Lower lobe of right lung (tissue), 2 donors: ENCODE measurements around the gene CACNB1. TPM values are rescaled to one million over a fixed set of nuclear protein-coding genes. Genes with fewer than 3 reads are reported as not detected.

Source experiments
- ATAC-seq, 2 donors: fragments of 200-7000 bp; cut with Tn5 transposase; one replicate each; pipeline ENCODE4 v1.9.1; 2020 to 2022; ENCODE audit warnings: mild to moderate bottlenecking in 2 of 2, moderate library complexity in 2 of 2
- DNase-seq: peaks from one replicate; pipeline ENCODE4 v3.0.0-alpha.2; 2020
- H3K27ac ChIP-seq: fragments of 200-600 bp; one replicate; pipeline ENCODE4 v1.8.0; 2022
- H3K27me3 ChIP-seq: fragments of 200-600 bp; one replicate; pipeline ENCODE4 v1.8.0; 2022; ENCODE audit warnings: low read depth
- H3K36me3 ChIP-seq: fragments of 200-600 bp; one replicate; pipeline ENCODE4 v1.8.0; 2022; ENCODE audit warnings: mild to moderate bottlenecking
- H3K4me1 ChIP-seq: fragments of 200-600 bp; one replicate; pipeline ENCODE4 v1.8.0; 2022
- H3K4me3 ChIP-seq: fragments of 200-600 bp; one replicate; pipeline ENCODE4 v1.8.0; 2022; ENCODE audit warnings: mild to moderate bottlenecking
- H3K9me3 ChIP-seq: fragments of 200-600 bp; one replicate; pipeline ENCODE4 v1.8.0; 2022
- CTCF ChIP-seq: fragments of 200-600 bp; IDR thresholded peaks from one replicate; pipeline ENCODE4 v1.8.0; 2022; ENCODE audit warnings: antibody characterized with exemption, mild to moderate bottlenecking
- intact Hi-C: fragments of 100-400 bp; cut with DNase I; formaldehyde crosslinking; loops from one replicate; pipeline ENCODE4 v1.11.0; 2022
- total RNA-seq: library from RNA; stranded (reverse); fragmentation: NEBNext Ultra II Directional; extraction: Animal tissue kit (Norgen Biotek cat#: 25700); gene quantifications from one replicate; pipeline ENCODE4 v1.2.1, GENCODE V29; 2021
- donor health status: DM: no; HTN: yes; CAD: no; lungs with severe emphysema.

CACNB1 gene
- total RNA-seq, 1 donor from 2014 or later: 21.3 TPM

- H3K9me3 ChIP-seq: no peaks in the 10 kb centered on the region
- H3K4me1 ChIP-seq: peaks cover 17% of the 10 kb centered on the region
- H3K27ac ChIP-seq: no peak overlapping the region
- intact Hi-C loops: no loop called here
- H3K4me3 ChIP-seq: no peak overlapping the region
- DNase-seq: no peak
- TF ChIP-seq CTCF: no peak
- H3K27me3 ChIP-seq: peaks cover 13% of the 10 kb centered on the region
- no peaks in the 10 kb centered on the region for H3K36me3 ChIP-seq
- no peak for ATAC-seq
Observed at GRCh38 chr17:39240631-39241030, 43.2 kb upstream of the CACNB1 start.

- H3K27me3 ChIP-seq: peaks cover 15% of the 10 kb centered on the region
- peak; percentile 72 for DNase-seq
- no peak overlapping the region for H3K4me3 ChIP-seq
- no peak overlapping the region for H3K27ac ChIP-seq
- peaks cover 17% of the 10 kb centered on the region for H3K4me1 ChIP-seq
- peak; percentile 55 for TF ChIP-seq CTCF
- intact Hi-C loops: no loop called here
- no peaks in the 10 kb centered on the region for H3K9me3 ChIP-seq
- no peaks in the 10 kb centered on the region for H3K36me3 ChIP-seq
- peak; percentile 73 to 80 for ATAC-seq
Observed at GRCh38 chr17:39239640-39240314, 42.3 kb upstream of the CACNB1 start.

GRCh38 chr17:39238311-39238972 is 41.0 kb upstream of the CACNB1 start:
- intact Hi-C loops: no loop called here
- TF ChIP-seq CTCF: no peak
- Histone ChIP-seq H3K9me3 (no peaks in the 10 kb centered on the region), H3K36me3 (no peaks in the 10 kb centered on the region), H3K27me3 (peaks cover 18% of the 10 kb centered on the region), H3K4me3 (no peak overlapping the region), H3K27ac (peak overlapping the region; percentile 31), H3K4me1 (peaks cover 11% of the 10 kb centered on the region)
- DNase-seq: peak; percentile 67
- ATAC-seq: peak; percentile 75 to 81

GRCh38 chr17:39237586-39237985 is 40.1 kb upstream of the CACNB1 start:
- Histone ChIP-seq H3K27ac (no peak overlapping the region), H3K4me1 (peaks cover 11% of the 10 kb centered on the region), H3K4me3 (no peak overlapping the region), H3K9me3 (no peaks in the 10 kb centered on the region), H3K27me3 (peaks cover 20% of the 10 kb centered on the region), H3K36me3 (no peaks in the 10 kb centered on the region)
- ATAC-seq (no peak), DNase-seq (no peak)
- no peak for TF ChIP-seq CTCF
- intact Hi-C loops: no loop called here

- Histone ChIP-seq H3K36me3 (no peaks in the 10 kb centered on the region), H3K27ac (no peak overlapping the region), H3K4me1 (peaks cover 14% of the 10 kb centered on the region), H3K27me3 (peaks cover 19% of the 10 kb centered on the region), H3K9me3 (no peaks in the 10 kb centered on the region), H3K4me3 (no peak overlapping the region)
- no peak for TF ChIP-seq CTCF
- intact Hi-C loops: no loop called here
- no peak for DNase-seq
- ATAC-seq: no peak
Observed at GRCh38 chr17:39236981-39237441, 39.5 kb upstream of the CACNB1 start.
